Neural cell (in vitro differentiated cells): ENCODE results near the gene PC.

Source experiments
- EP300 ChIP-seq: fragments of 450-650 bp; conservative IDR thresholded peaks from 2 replicates; pipeline ENCODE4 v1.6.1; 2014; ENCODE audit warnings: antibody characterized with exemption, mild to moderate bottlenecking, moderate library complexity; ENCODE audit not compliant: poor library complexity, severe bottlenecking
- EZH2 ChIP-seq: fragments of 200-600, 300-800 bp; shearing (Covaris generic), sonication (generic); IDR thresholded peaks from 2 replicates; pipeline ENCODE4 v1.6.1; 2014; ENCODE audit warnings: antibody characterized with exemption, low read length, borderline replicate concordance, mild to moderate bottlenecking; ENCODE audit not compliant: insufficient read depth, poor library complexity, severe bottlenecking

GRCh38 chr11:66937193-66937733 lies 20.9 kb downstream of the PC start:
- TF ChIP-seq EP300 (no peak), EZH2 (no peak)
